Esophagus muscularis mucosa (tissue), 4 donors: ENCODE data around the gene PDCD6IP. TPM values are rescaled to one million over a fixed set of nuclear protein-coding genes. Genes with fewer than 3 reads are reported as not detected.
"Not testable (repeated sequence)": the region's sequence is repeated elsewhere in the genome, so short reads cannot be mapped to it uniquely, and the experiment has no call there.

Source experiments
- DNase-seq: peaks from one replicate; pipeline ENCODE4 v3.0.0-alpha.2; 2017; ENCODE audit errors: extremely low spot score
- H3K27ac ChIP-seq, 4 donors: fragments of 200-600 bp; sonication (generic); replicated peaks in 1 of 4; 1 replicate in 3 of 4; 2 replicates in 1 of 4; pipeline ENCODE4 v1.5.1; 2016 to 2019; ENCODE audit warnings: mild to moderate bottlenecking in 1 of 4
- H3K27me3 ChIP-seq, 4 donors: fragments of 200-600 bp; sonication (generic); one replicate each; pipeline versions ENCODE4 v1.5.1 to v1.6.0; 2016 to 2019
- H3K36me3 ChIP-seq, 4 donors: fragments of 200-600 bp; sonication (generic); one replicate each; pipeline ENCODE4 v1.5.1; 2016 to 2019
- H3K4me1 ChIP-seq, 4 donors: fragments of 200-600 bp; sonication (generic); one replicate each; pipeline ENCODE4 v1.5.1; 2016 to 2019
- H3K4me3 ChIP-seq, 4 donors: fragments of 200-600 bp; sonication (generic); 1 replicate in 2 of 4; 2 replicates in 2 of 4; pipeline ENCODE4 v1.5.1; 2016 to 2019; ENCODE audit warnings: mild to moderate bottlenecking in 4 of 4, moderate library complexity in 1 of 4
- H3K9me3 ChIP-seq, 4 donors: fragments of 200-600 bp; sonication (generic); 1 replicate in 3 of 4; 2 replicates in 1 of 4; pipeline ENCODE4 v1.5.1; 2016 to 2019
- EP300 ChIP-seq: sonication (generic); formaldehyde crosslinking; IDR thresholded peaks from one replicate; pipeline ENCODE4 v1.6.1; 2017; ENCODE audit warnings: antibody characterized with exemption
- POLR2A ChIP-seq: fragments of 450-650 bp; IDR thresholded peaks from one replicate; pipeline ENCODE4 v1.6.1; 2017; ENCODE audit warnings: antibody characterized with exemption, moderate library complexity, mild to moderate bottlenecking, low read depth
- POLR2AphosphoS5 ChIP-seq, 2 donors: sonication (generic); formaldehyde crosslinking; IDR thresholded peaks; one replicate each; pipeline ENCODE4 v1.6.1; 2017; ENCODE audit warnings: antibody characterized with exemption in 2 of 2
- WGBS: methylation state at CpG from one replicate; pipeline ENCODE4 v1.1.5; 2018; 5-methylcytosine and 5-hydroxymethylcytosine counted together
- intact Hi-C: fragments of 100-400 bp; cut with DNase I; formaldehyde crosslinking; loops from one replicate; pipeline ENCODE4 v1.15.1; 2023
- total RNA-seq, 4 donors: library from RNA; depleted of rRNA; stranded (reverse); fragments of >200 nt; gene quantifications; one replicate each; pipeline versions ENCODE4 v1.1.0 to v1.2.1, GENCODE V29; 2016
- TF ChIP-seq, protein P1 (sequence below), 3 experiments: fragments of 200-600 bp in 2 of 3; fragments of 450-650 bp in 1 of 3; sonication (generic) in 2 of 3; IDR thresholded peaks; one replicate each; pipeline ENCODE4 v1.5.1; 2017 to 2019; ENCODE audit warnings: antibody characterized with exemption in 3 of 3, mild to moderate bottlenecking in 2 of 3, moderate library complexity in 1 of 3

The PDCD6IP gene
- total RNA-seq, 4 donors from 2014 or later = 88.0 to 192 (median 145) TPM

DNA sequence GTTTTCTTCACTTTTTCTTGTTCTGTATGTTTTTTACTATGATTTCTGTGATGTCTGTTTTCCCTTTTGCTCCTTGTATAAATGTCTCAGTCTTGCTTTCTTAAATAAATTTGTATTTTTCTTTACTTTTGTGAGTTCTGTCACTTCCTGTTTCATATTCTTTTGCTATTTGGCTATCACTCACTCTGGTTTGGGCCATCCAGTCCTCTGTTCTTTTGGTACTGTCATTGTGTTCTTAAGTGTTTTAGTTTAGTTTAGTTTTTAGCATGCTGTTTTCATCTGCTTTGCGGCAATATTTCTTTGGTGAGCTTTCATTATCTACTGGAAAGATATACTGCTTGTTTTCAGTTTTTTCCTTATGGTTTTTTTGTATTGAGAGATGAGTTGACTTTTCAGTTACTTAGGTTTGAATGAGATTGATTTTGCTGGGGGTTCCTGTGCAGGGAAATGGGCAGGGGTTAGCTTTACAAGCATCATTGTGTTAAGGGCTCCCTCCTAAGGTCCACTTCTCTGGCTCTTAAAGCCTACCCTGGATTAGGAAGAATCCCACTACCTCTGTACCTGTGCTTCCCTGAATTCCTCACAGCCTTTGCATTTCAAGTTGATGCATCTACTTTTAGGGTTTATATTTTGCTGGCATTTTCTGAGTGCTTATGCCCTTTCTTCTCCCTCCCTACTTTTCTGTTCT lies 35.1 kb downstream of the PDCD6IP start:
- H3K27ac ChIP-seq = no peak overlapping the region
- H3K4me3 ChIP-seq = no peak overlapping the region
- peaks cover 0 to 3% (median 1%) of the 10 kb centered on the region in 4 donors for H3K4me1 ChIP-seq
- H3K27me3 ChIP-seq = no peaks in the 10 kb centered on the region
- intact Hi-C loops = no loop called here
- peaks cover 0 to 59% (median 34%) of the 10 kb centered on the region in 4 donors for H3K36me3 ChIP-seq
- TF ChIP-seq POLR2A (no peak), POLR2AphosphoS5 (IDR thresholded peaks at IDR 0.05) (no peak), EP300 (no peak)
- TF ChIP-seq, protein P1, sequence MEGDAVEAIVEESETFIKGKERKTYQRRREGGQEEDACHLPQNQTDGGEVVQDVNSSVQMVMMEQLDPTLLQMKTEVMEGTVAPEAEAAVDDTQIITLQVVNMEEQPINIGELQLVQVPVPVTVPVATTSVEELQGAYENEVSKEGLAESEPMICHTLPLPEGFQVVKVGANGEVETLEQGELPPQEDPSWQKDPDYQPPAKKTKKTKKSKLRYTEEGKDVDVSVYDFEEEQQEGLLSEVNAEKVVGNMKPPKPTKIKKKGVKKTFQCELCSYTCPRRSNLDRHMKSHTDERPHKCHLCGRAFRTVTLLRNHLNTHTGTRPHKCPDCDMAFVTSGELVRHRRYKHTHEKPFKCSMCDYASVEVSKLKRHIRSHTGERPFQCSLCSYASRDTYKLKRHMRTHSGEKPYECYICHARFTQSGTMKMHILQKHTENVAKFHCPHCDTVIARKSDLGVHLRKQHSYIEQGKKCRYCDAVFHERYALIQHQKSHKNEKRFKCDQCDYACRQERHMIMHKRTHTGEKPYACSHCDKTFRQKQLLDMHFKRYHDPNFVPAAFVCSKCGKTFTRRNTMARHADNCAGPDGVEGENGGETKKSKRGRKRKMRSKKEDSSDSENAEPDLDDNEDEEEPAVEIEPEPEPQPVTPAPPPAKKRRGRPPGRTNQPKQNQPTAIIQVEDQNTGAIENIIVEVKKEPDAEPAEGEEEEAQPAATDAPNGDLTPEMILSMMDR (IDR thresholded peaks at IDR 0.05) = no peak
- 93% methylated on average over 1 of the region's 1 CpG for WGBS
- no peak for DNase-seq
- no peaks in the 10 kb centered on the region for H3K9me3 ChIP-seq

DNA sequence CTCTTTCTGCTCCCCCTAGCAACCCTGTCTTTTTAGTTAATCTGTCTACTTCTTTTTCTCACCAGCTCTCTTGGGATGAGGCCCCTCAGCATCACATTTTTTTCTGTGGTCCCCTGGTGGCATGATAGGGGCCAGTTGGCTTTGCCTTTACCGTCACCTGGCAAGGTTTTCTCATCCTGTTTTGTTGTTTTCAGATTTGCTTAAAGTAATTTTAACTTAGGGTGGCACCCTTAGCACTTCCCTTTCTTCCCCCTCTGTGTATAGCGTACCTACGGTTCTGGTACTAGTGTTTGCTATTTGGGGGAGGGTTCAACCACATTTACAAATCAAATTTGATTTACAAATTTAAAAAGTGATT lies 35.6 kb downstream of the PDCD6IP start:
- H3K27ac ChIP-seq = no peak overlapping the region
- peaks cover 0 to 2% (median under 1%) of the 10 kb centered on the region in 4 donors for H3K4me1 ChIP-seq
- H3K27me3 ChIP-seq = no peaks in the 10 kb centered on the region
- no peaks in the 10 kb centered on the region for H3K9me3 ChIP-seq
- peaks cover 5 to 59% (median 36%) of the 10 kb centered on the region in 4 donors for H3K36me3 ChIP-seq
- no peak for DNase-seq
- intact Hi-C loops = no loop called here
- TF ChIP-seq POLR2A = no peak
- no peak for TF ChIP-seq POLR2AphosphoS5 (IDR thresholded peaks at IDR 0.05)
- TF ChIP-seq, protein P1 (IDR thresholded peaks at IDR 0.05) = no peak
- no peak for TF ChIP-seq EP300
- 81% methylated on average over 3 of the region's 3 CpGs for WGBS
- no peak overlapping the region for H3K4me3 ChIP-seq

DNA sequence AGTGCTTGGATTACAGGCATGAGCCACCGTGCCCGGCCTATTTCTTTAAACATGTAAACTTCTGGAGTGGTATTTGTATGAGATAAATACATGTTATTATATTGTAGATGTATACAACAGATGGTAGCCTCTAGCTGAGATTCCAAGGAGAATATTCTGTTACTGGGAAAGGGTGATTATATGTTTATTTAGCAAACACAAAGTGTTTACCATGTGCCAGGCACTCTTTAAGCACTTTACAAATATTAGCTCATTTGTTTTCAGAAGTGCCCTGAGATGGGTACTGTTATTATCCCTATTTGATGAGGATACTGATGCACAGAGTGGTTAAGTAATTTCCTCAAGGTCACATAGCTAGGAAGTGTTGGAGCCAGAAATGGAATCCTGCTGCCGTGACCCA lies 38.8 kb downstream of the PDCD6IP start:
- H3K4me1 ChIP-seq, DNase-seq, H3K27ac ChIP-seq, intact Hi-C loops, H3K4me3 ChIP-seq, H3K9me3 ChIP-seq, H3K27me3 ChIP-seq: not testable (repeated sequence)
- H3K36me3 ChIP-seq = peaks cover 6 to 52% (median 35%) of the 10 kb centered on the region in 4 donors
- 90% methylated on average over 3 of the region's 3 CpGs for WGBS

DNA sequence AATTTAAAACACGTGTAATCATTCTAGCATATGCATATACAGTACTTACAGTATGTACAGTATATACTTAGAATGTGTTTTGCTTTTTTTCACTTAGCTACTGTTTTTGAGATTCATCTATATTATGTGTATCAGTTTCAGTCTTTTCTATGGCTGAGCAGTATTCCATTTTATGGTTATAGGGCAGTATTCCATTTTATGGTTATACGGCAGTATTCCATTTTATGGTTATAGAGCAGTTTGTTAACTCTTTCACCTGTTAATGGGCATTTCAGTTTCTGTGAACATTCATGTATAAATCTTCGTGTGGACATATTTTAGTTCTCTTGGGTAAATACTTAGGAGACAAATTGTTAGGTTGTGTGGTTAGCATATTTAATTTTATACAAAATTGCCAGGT lies 40.9 kb downstream of the PDCD6IP start:
- H3K9me3 ChIP-seq = no peaks in the 10 kb centered on the region
- no peaks in the 10 kb centered on the region for H3K27me3 ChIP-seq
- TF ChIP-seq POLR2AphosphoS5 (IDR thresholded peaks at IDR 0.05) = no peak
- TF ChIP-seq, protein P1 (IDR thresholded peaks at IDR 0.05) = no peak
- no peaks in the 10 kb centered on the region for H3K4me1 ChIP-seq
- no peak overlapping the region for H3K4me3 ChIP-seq
- no peak overlapping the region for H3K27ac ChIP-seq
- no peak for DNase-seq
- WGBS = 87% methylated on average over 3 of the region's 3 CpGs
- intact Hi-C loops = no loop called here
- H3K36me3 ChIP-seq = peaks cover 6 to 73% (median 43%) of the 10 kb centered on the region in 4 donors

DNA sequence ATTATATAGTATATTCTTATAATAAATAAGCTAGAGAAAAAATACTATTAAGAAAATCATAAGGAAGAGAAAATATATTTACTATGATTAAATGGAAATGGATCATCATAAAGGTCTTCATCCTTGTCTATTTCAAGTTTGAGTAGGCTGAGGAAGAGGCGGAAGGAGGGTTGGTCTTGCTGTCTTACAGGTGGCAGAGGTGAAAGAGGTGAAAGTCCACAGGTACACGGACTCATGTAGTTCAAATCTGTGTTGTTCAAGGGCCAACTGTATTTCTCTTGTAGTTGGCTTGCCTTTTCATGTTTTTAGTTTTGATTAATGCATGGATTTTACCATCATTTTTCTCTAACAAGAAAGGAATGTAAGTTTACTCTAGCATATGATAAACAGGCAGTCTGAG lies 41.7 kb downstream of the PDCD6IP start:
- WGBS = 70% methylated on average over 2 of the region's 2 CpGs

More for the DNA sequence above, 41.7 kb downstream of the PDCD6IP start:
- Histone ChIP-seq H3K36me3 (peaks cover 6 to 80% (median 50%) of the 10 kb centered on the region in 4 donors), H3K27me3 (no peaks in the 10 kb centered on the region), H3K9me3 (no peaks in the 10 kb centered on the region), H3K4me1 (no peaks in the 10 kb centered on the region), H3K27ac (no peak overlapping the region), H3K4me3 (no peak overlapping the region)
- TF ChIP-seq EP300 = no peak
- intact Hi-C loops = no loop called here
- DNase-seq = no peak
